ENCODE results near the gene ACE. TPM values are rescaled to one million over a fixed set of nuclear protein-coding genes. Genes with fewer than 3 reads are reported as not detected.
"Not testable (repeated sequence)": the region's sequence is repeated elsewhere in the genome, so short reads cannot be mapped to it uniquely, and the experiment has no call there.

ACE gene
- total RNA-seq, 5 donors from 2014 or later (not counting 1 experiment from before 2014, with no cell fraction given), result 4.1 to 37.0 (median 12.8) TPM

DNA sequence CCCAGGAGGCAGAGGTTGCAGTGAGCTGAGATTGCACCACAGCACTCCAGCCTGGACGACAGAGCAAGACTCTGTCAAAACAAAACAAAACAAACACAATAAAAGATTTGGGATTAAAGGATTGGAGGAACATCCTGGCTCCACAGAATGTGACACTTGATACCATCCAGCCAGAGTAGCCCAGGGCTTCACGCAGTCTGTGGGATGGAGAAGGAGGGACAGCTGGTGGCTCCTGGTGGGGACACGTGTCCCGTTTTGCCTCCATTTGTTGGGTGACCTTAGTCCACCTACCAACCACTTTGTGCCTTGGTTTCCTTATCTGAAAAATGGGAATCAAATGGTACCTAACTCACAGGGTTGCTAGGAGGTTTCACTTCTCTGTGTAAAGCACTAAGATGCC, 18.4 kb upstream of the ACE start:
- Histone ChIP-seq H3K27ac (ENCODE audit: low read length) (no peak overlapping the region), H3K27me3 (replicated peaks in 1 of 2; ENCODE audit: control insufficient read depth in 2 of 2, extremely low read depth in 1 of 2, insufficient read depth in 2 of 2, low read length in 1 of 2) (peaks cover 0 to 13% of the 10 kb centered on the region in 2 experiments), H3K36me3 (ENCODE audit: control insufficient read depth in 2 of 2, extremely low read depth in 1 of 2, insufficient read depth in 1 of 2, low read length in 1 of 2) (no peaks in the 10 kb centered on the region), H3K4me3 (ENCODE audit: control insufficient read depth in 1 of 2, extremely low read depth in 1 of 2, low read length in 1 of 2) (no peak overlapping the region), H3K4me1 (ENCODE audit: control insufficient read depth in 1 of 2, extremely low read depth in 1 of 2, insufficient read depth in 2 of 2, low read length in 2 of 2) (no peaks in the 10 kb centered on the region), H3K9me3 (no peaks in the 10 kb centered on the region)
- Mint-ChIP-seq H3K27me3 (peaks cover 5 to 8% of the 10 kb centered on the region in 2 donors), H3K4me1 (no peaks in the 10 kb centered on the region), H3K27ac (no peak overlapping the region), H3K4me3 (no peak overlapping the region), H3K36me3 (no peaks in the 10 kb centered on the region), H3K9me3 (no peaks in the 10 kb centered on the region)
- ChIA-PET POLR2A (no interaction called here), CTCF (no interaction called here)
- WGBS (ENCODE audit: insufficient coverage), result no CpG with 5 or more reads among the region's 4 CpGs
- ATAC-seq (replicated peaks in 1 of 4) (no peak), DNase-seq (no peak)

DNA sequence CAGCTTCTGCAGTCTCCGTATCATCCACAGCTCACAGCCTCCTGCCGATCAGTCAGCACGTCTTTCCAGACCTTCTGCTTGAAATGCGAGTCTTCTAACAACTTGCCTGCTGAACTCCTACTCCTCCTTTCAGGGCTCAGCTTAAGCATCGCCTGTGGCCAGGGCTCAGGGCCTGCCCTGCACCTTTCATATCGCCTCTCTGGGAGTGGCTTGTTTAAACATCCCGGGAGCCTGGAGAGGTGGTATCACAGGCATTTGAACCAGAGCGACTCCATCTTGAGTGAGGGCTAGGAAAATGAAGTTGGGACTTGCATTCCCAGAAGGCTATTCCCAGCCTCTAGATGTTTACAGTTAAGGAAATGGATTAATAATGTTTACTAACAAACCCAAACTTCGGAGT, 16.8 kb upstream of the ACE start:
- H3K9me3 ChIP-seq, result no peaks in the 10 kb centered on the region
- no peak overlapping the region for H3K4me3 ChIP-seq (ENCODE audit: control insufficient read depth in 1 of 2, extremely low read depth in 1 of 2, low read length in 1 of 2)
- ChIA-PET CTCF (no interaction called here), POLR2A (no interaction called here)
- ATAC-seq (replicated peaks in 1 of 4), result no peak
- peaks cover 5 to 8% of the 10 kb centered on the region in 2 donors for H3K27me3 Mint-ChIP-seq
- H3K36me3 Mint-ChIP-seq, result no peaks in the 10 kb centered on the region
- H3K27ac Mint-ChIP-seq, result no peak overlapping the region
- WGBS (ENCODE audit: insufficient coverage), result 78% methylated on average over 4 of the region's 9 CpGs
- peaks cover 0 to 10% of the 10 kb centered on the region in 2 experiments for H3K27me3 ChIP-seq (replicated peaks in 1 of 2; ENCODE audit: control insufficient read depth in 2 of 2, extremely low read depth in 1 of 2, insufficient read depth in 2 of 2, low read length in 1 of 2)
- H3K9me3 Mint-ChIP-seq, result no peaks in the 10 kb centered on the region
- H3K4me3 Mint-ChIP-seq, result no peak overlapping the region
- DNase-seq, result no peak
- H3K4me1 ChIP-seq (ENCODE audit: control insufficient read depth in 1 of 2, extremely low read depth in 1 of 2, insufficient read depth in 2 of 2, low read length in 2 of 2), result no peaks in the 10 kb centered on the region
- H3K27ac ChIP-seq (ENCODE audit: low read length), result no peak overlapping the region
- no peaks in the 10 kb centered on the region for H3K36me3 ChIP-seq (ENCODE audit: control insufficient read depth in 2 of 2, extremely low read depth in 1 of 2, insufficient read depth in 1 of 2, low read length in 1 of 2)
- H3K4me1 Mint-ChIP-seq, result no peaks in the 10 kb centered on the region

DNA sequence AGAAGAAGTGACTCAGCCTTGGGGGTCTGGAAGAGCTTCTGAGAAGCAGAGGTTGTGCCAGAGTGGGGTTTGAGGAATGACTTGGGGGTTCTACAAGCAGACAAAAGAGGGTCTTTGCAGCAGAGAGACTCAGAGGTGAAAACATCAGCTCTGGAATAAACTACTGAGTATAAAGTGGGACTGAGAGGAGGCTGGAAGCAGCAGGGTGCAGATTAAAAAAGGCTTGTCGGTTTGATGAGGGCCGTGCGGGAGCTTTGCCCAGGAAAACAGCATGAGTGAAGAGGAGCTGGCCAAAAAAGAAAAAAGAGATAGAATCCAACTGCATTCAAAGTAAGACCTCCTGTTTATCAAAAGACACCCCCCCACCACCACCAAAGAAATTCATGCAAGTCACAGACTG, 13.1 kb upstream of the ACE start:
- Histone ChIP-seq H3K9me3 (no peaks in the 10 kb centered on the region), H3K4me1 (ENCODE audit: control insufficient read depth in 1 of 2, extremely low read depth in 1 of 2, insufficient read depth in 2 of 2, low read length in 2 of 2) (no peaks in the 10 kb centered on the region), H3K36me3 (ENCODE audit: control insufficient read depth in 2 of 2, extremely low read depth in 1 of 2, insufficient read depth in 1 of 2, low read length in 1 of 2) (no peaks in the 10 kb centered on the region), H3K27ac (ENCODE audit: low read length) (no peak overlapping the region), H3K4me3 (ENCODE audit: control insufficient read depth in 1 of 2, extremely low read depth in 1 of 2, low read length in 1 of 2) (no peak overlapping the region), H3K27me3 (replicated peaks in 1 of 2; ENCODE audit: control insufficient read depth in 2 of 2, extremely low read depth in 1 of 2, insufficient read depth in 2 of 2, low read length in 1 of 2) (peaks cover 0 to 11% of the 10 kb centered on the region in 2 experiments)
- ChIA-PET POLR2A (no interaction called here), CTCF (no interaction called here)
- no peak for DNase-seq
- no peaks in the 10 kb centered on the region for H3K36me3 Mint-ChIP-seq
- H3K27ac Mint-ChIP-seq, result no peak overlapping the region
- WGBS (ENCODE audit: insufficient coverage), result no CpG with 5 or more reads among the region's 3 CpGs
- H3K9me3 Mint-ChIP-seq, result no peaks in the 10 kb centered on the region
- no peaks in the 10 kb centered on the region for H3K4me1 Mint-ChIP-seq
- peaks cover 7 to 8% of the 10 kb centered on the region in 2 donors for H3K27me3 Mint-ChIP-seq
- H3K4me3 Mint-ChIP-seq, result no peak overlapping the region
- no peak for ATAC-seq (replicated peaks in 1 of 4)

DNA sequence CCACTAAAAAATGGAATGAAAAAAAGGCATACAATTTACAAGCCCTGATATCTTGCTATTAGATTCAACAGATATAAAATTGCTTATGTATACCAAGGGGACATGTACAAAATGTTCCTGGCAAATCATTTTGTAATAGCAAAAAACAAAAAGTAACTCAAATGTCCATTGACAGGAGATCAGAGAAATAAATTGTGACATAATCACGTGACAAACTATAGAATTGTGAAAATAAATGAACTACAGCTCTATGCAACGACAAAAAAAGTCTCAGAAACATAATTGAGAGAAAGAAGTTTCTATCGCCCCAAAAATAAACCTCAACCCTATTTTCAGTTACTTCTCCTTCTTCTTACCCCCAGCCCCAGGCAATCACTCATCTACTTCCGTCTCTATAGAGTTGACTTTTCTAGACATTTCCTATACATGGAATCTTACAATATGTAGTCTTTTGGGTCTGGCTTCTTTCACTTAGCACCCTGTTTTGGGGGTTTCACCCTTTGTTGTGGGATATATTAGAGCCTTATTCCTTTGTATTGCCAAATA, 12.1 kb upstream of the ACE start:
- H3K9me3 Mint-ChIP-seq, result no peaks in the 10 kb centered on the region
- ChIA-PET POLR2A (no interaction called here), CTCF (no interaction called here)
- H3K27me3 Mint-ChIP-seq, result peaks cover 7% of the 10 kb centered on the region in 2 donors
- Histone ChIP-seq H3K27me3 (replicated peaks in 1 of 2; ENCODE audit: control insufficient read depth in 2 of 2, extremely low read depth in 1 of 2, insufficient read depth in 2 of 2, low read length in 1 of 2) (peaks cover 0 to 11% of the 10 kb centered on the region in 2 experiments), H3K4me1 (ENCODE audit: control insufficient read depth in 1 of 2, extremely low read depth in 1 of 2, insufficient read depth in 2 of 2, low read length in 2 of 2) (no peaks in the 10 kb centered on the region), H3K27ac (ENCODE audit: low read length) (no peak overlapping the region), H3K9me3 (no peaks in the 10 kb centered on the region), H3K36me3 (ENCODE audit: control insufficient read depth in 2 of 2, extremely low read depth in 1 of 2, insufficient read depth in 1 of 2, low read length in 1 of 2) (no peaks in the 10 kb centered on the region), H3K4me3 (ENCODE audit: control insufficient read depth in 1 of 2, extremely low read depth in 1 of 2, low read length in 1 of 2) (no peak overlapping the region)
- ATAC-seq (replicated peaks in 1 of 4) (no peak), DNase-seq (no peak)
- no peak overlapping the region for H3K27ac Mint-ChIP-seq
- no CpG with 5 or more reads among the region's 4 CpGs for WGBS (ENCODE audit: insufficient coverage)
- H3K36me3 Mint-ChIP-seq, result no peaks in the 10 kb centered on the region
- no peak overlapping the region for H3K4me3 Mint-ChIP-seq
- no peaks in the 10 kb centered on the region for H3K4me1 Mint-ChIP-seq

DNA sequence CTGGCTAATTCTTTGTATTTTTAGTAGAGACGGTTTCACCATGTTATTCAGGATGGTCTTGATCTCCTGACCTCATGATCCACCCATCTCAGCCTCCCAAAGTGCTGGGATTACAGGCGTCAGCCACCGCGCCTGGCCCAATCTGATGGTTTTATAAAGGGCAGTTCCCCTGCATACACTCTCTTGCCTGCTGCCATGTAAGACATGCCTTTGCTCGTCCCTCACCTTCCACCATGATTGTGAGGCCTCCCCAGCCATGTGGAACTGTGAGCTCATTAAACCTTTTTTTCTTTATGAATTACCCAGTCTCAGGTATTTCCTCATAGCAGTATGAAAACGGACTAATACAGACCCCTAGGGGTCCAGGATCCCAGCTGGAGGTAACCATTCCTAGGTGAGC, 8.8 kb upstream of the ACE start:
- H3K4me1 Mint-ChIP-seq; H3K9me3 ChIP-seq; H3K27me3 Mint-ChIP-seq; H3K27ac Mint-ChIP-seq; H3K4me3 Mint-ChIP-seq; H3K36me3 Mint-ChIP-seq; H3K4me3 ChIP-seq (ENCODE audit: control insufficient read depth in 1 of 2, extremely low read depth in 1 of 2, low read length in 1 of 2); H3K4me1 ChIP-seq (ENCODE audit: control insufficient read depth in 1 of 2, extremely low read depth in 1 of 2, insufficient read depth in 2 of 2, low read length in 2 of 2); DNase-seq; H3K9me3 Mint-ChIP-seq; H3K27me3 ChIP-seq (replicated peaks in 1 of 2; ENCODE audit: control insufficient read depth in 2 of 2, extremely low read depth in 1 of 2, insufficient read depth in 2 of 2, low read length in 1 of 2); H3K36me3 ChIP-seq (ENCODE audit: control insufficient read depth in 2 of 2, extremely low read depth in 1 of 2, insufficient read depth in 1 of 2, low read length in 1 of 2); POLR2A ChIA-PET; ATAC-seq (replicated peaks in 1 of 4); H3K27ac ChIP-seq (ENCODE audit: low read length): not testable (repeated sequence)
- CTCF ChIA-PET, result interaction anchor here in 1 of 2 donors (0.7 kb wide), 1 partner anchor 214 kb away, joined by 3 read pairs; no protein-coding TSS in a partner anchor
- 78% methylated on average over 4 of the region's 6 CpGs for WGBS (ENCODE audit: insufficient coverage)

DNA sequence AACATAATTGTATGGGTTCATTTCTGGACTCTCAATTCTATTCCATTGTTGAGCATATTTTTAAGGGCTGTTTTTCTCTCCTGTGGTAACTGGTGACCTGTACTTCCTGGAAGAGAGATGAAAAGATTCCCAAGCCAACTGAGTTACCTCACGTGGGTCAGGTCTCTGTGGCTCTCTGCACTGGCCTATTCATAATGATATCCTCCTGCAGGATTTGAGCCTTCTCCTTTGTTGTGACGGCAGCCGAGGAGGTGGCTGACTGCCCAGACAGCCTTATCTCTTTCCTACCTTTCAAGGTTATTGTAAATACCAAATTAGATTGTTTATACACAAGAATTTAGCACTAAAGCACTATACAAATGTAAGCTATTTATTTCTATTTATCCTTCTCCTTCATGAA, 2.7 kb upstream of the ACE start:
- H3K4me3 Mint-ChIP-seq, result no peak overlapping the region
- ATAC-seq (replicated peaks in 1 of 4) (no peak), DNase-seq (no peak)
- Histone ChIP-seq H3K4me3 (ENCODE audit: control insufficient read depth in 1 of 2, extremely low read depth in 1 of 2, low read length in 1 of 2) (no peak overlapping the region), H3K27me3 (replicated peaks in 1 of 2; ENCODE audit: control insufficient read depth in 2 of 2, extremely low read depth in 1 of 2, insufficient read depth in 2 of 2, low read length in 1 of 2) (peaks cover 2 to 37% of the 10 kb centered on the region in 2 experiments), H3K9me3 (no peaks in the 10 kb centered on the region), H3K36me3 (ENCODE audit: control insufficient read depth in 2 of 2, extremely low read depth in 1 of 2, insufficient read depth in 1 of 2, low read length in 1 of 2) (no peaks in the 10 kb centered on the region), H3K27ac (ENCODE audit: low read length) (no peak overlapping the region), H3K4me1 (ENCODE audit: control insufficient read depth in 1 of 2, extremely low read depth in 1 of 2, insufficient read depth in 2 of 2, low read length in 2 of 2) (peaks cover 4 to 26% of the 10 kb centered on the region in 2 experiments)
- H3K27ac Mint-ChIP-seq, result no peak overlapping the region
- no peaks in the 10 kb centered on the region for H3K9me3 Mint-ChIP-seq
- H3K36me3 Mint-ChIP-seq, result no peaks in the 10 kb centered on the region
- whole genome bisulfite sequencing (ENCODE audit: insufficient coverage), result no CpG with 5 or more reads among the region's 3 CpGs
- H3K4me1 Mint-ChIP-seq, result peaks cover 4 to 16% (median 9%) of the 10 kb centered on the region in 3 donors
- peaks cover 8 to 13% of the 10 kb centered on the region in 2 donors for H3K27me3 Mint-ChIP-seq
- POLR2A ChIA-PET, result no interaction called here
- CTCF ChIA-PET, result no interaction called here

All from T-cell (primary cell).